Chondrocyte (in vitro differentiated cells): Measurements from ENCODE around the gene ATP10A. TPM values are rescaled to one million over a fixed set of nuclear protein-coding genes. Genes with fewer than 3 reads are reported as not detected.

ENCODE experiments used
- DNase-seq: peaks from one replicate; pipeline ENCODE4 v3.0.0; 2021; ENCODE audit warnings: mixed read lengths, low spot score
- H3K27ac Mint-ChIP-seq: one replicate; pipeline ENCODE4 v1.8.0; 2021; ENCODE audit warnings: mild to moderate bottlenecking, moderate library complexity, mixed read lengths; ENCODE audit not compliant: unreplicated experiment
- H3K27me3 Mint-ChIP-seq: 2 replicates; pipeline ENCODE4 v1.8.0; 2021; ENCODE audit warnings: low read depth, mixed read lengths
- H3K36me3 Mint-ChIP-seq: 2 replicates; pipeline ENCODE4 v1.8.0; 2021; ENCODE audit warnings: low read depth, mixed read lengths
- H3K4me1 Mint-ChIP-seq: 2 replicates; pipeline ENCODE4 v1.8.0; 2021; ENCODE audit warnings: low read depth, mild to moderate bottlenecking, mixed read lengths
- H3K4me3 Mint-ChIP-seq: one replicate; pipeline ENCODE4 v1.8.0; 2021; ENCODE audit warnings: mild to moderate bottlenecking, moderate library complexity, mixed read lengths; ENCODE audit not compliant: unreplicated experiment
- H3K9me3 Mint-ChIP-seq: 2 replicates; pipeline ENCODE4 v1.8.0; 2021; ENCODE audit warnings: low read depth, mixed read lengths
- CTCF ChIP-seq: fragments of 200-600 bp; sonication (generic); IDR thresholded peaks from 2 replicates; pipeline ENCODE4 v1.5.0; 2021; ENCODE audit warnings: antibody characterized with exemption, mild to moderate bottlenecking, moderate library complexity
- total RNA-seq: library from RNA; stranded (reverse); gene quantifications from 3 replicates; pipeline ENCODE4 v1.2.1, GENCODE V29; 2021

ATP10A gene
- total RNA-seq, 1 donor from 2014 or later, result 163 TPM

- H3K9me3 Mint-ChIP-seq, result no peaks in the 10 kb centered on the region
- H3K4me3 Mint-ChIP-seq, result no peak overlapping the region
- H3K4me1 Mint-ChIP-seq, result peaks cover 47% of the 10 kb centered on the region
- no peak for TF ChIP-seq CTCF
- H3K36me3 Mint-ChIP-seq, result no peaks in the 10 kb centered on the region
- no peak for DNase-seq
- H3K27me3 Mint-ChIP-seq, result no peaks in the 10 kb centered on the region
- no peak overlapping the region for H3K27ac Mint-ChIP-seq
These were observed 37.3 kb upstream of the ATP10A start for GRCh38 chr15:25900431-25900830.

GRCh38 chr15:25899870-25900269 lies 36.7 kb upstream of the ATP10A start:
- H3K4me3 Mint-ChIP-seq, result no peak overlapping the region
- H3K36me3 Mint-ChIP-seq, result no peaks in the 10 kb centered on the region
- H3K9me3 Mint-ChIP-seq, result no peaks in the 10 kb centered on the region
- no peak overlapping the region for H3K27ac Mint-ChIP-seq
- TF ChIP-seq CTCF, result no peak
- H3K27me3 Mint-ChIP-seq, result no peaks in the 10 kb centered on the region
- DNase-seq, result no peak
- peaks cover 41% of the 10 kb centered on the region for H3K4me1 Mint-ChIP-seq

- no peak for TF ChIP-seq CTCF
- peaks cover 2% of the 10 kb centered on the region for H3K36me3 Mint-ChIP-seq
- DNase-seq, result no peak
- peaks cover 26% of the 10 kb centered on the region for H3K4me1 Mint-ChIP-seq
- no peaks in the 10 kb centered on the region for H3K27me3 Mint-ChIP-seq
- H3K9me3 Mint-ChIP-seq, result peaks cover 4% of the 10 kb centered on the region
- no peak overlapping the region for H3K4me3 Mint-ChIP-seq
- H3K27ac Mint-ChIP-seq, result no peak overlapping the region
These were observed 34.5 kb upstream of the ATP10A start for GRCh38 chr15:25897658-25898057.

- DNase-seq, result no peak
- no peak for TF ChIP-seq CTCF
- Mint-ChIP-seq H3K9me3 (peaks cover 4% of the 10 kb centered on the region), H3K4me1 (peaks cover 28% of the 10 kb centered on the region), H3K27me3 (no peaks in the 10 kb centered on the region), H3K36me3 (peaks cover 2% of the 10 kb centered on the region), H3K4me3 (no peak overlapping the region), H3K27ac (no peak overlapping the region)
These were observed 31.3 kb upstream of the ATP10A start for GRCh38 chr15:25894371-25894902.

GRCh38 chr15:25893596-25893995 lies 30.5 kb upstream of the ATP10A start:
- peaks cover 2% of the 10 kb centered on the region for H3K36me3 Mint-ChIP-seq
- no peak overlapping the region for H3K27ac Mint-ChIP-seq
- no peak for TF ChIP-seq CTCF
- no peak overlapping the region for H3K4me3 Mint-ChIP-seq
- peaks cover 28% of the 10 kb centered on the region for H3K4me1 Mint-ChIP-seq
- no peak for DNase-seq
- H3K9me3 Mint-ChIP-seq, result peaks cover 4% of the 10 kb centered on the region
- no peaks in the 10 kb centered on the region for H3K27me3 Mint-ChIP-seq
